AML-193 (cell line): Measurements from ENCODE around the gene TUBB6.

ENCODE experiments used
- DNase-seq, 2 experiments: peaks; one replicate each; lab custom pipeline; 2025; lab: John Stamatoyannopoulos, UW

The TUBB6 gene

DNA sequence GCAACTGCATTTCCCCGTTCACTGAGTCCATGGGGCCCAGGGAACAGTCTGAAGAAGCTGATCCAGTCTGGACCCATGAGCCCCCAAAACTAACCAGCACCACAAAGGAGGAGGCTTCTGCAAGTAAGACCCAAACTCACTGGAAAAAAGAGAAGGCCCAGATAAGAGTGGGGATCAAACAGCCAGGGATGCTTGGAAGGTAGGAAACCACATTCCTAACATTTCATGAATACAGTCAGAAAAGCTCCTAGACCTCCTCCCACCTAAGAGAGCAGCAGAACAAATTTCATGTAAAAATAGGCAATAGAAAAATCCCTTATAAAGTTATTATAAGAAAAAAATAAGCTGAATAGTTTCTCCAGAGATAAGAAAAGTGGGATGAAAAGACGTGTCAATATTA lies 30.3 kb downstream of the TUBB6 start:
- DNase-seq, result no peak

DNA sequence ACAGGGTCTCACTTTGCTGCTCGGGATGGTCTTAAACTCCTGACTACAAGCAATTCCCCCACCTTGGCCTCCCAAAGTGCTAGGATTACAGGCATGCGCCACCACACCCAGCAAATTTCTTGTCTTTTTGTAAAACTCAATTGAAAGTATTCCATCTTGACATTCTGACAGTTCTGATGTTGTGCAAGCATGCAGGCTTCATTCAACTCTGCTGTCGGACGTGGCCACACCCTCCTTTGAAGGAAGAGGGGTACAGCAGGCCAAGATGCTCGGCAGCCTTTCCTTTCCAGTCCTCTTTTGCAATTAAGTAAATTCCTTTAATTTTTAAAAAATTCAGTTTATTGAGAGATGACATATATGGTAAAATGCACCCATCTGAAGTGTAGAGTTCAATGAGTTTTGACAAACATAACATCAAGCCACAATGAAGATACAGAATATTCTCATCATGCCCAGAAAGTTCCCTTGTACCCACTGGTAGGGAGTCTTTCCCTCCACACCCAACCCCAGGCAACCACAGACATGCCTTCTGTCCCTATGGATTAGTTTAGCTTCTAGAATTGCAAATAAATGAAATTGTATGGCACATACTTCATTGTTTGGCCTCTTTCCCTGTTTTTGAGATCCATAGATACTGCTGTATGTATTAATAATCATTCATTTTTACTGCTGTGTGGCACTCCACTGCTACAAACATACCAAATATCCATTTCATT lies 33.1 kb downstream of the TUBB6 start:
- DNase-seq, result no peak

DNA sequence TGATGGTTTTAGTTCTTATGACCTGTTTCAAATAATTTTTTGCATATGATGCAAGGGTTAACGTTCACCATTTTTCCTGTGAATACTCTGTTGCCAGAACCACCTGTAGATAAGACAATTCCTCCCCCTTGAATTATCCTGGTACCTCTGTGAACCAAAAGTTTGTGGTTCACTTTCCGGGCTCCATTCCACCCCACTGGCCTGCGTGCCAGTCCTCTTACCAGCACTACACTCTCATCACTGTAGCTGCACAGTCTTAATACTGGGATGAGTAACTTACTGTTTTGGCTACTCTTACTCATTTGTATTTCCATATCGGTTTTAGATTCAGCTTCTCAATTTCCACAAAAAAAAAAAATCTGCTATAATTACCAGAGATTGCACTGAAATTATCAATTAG lies 34.6 kb downstream of the TUBB6 start:
- DNase-seq, result no peak

DNA sequence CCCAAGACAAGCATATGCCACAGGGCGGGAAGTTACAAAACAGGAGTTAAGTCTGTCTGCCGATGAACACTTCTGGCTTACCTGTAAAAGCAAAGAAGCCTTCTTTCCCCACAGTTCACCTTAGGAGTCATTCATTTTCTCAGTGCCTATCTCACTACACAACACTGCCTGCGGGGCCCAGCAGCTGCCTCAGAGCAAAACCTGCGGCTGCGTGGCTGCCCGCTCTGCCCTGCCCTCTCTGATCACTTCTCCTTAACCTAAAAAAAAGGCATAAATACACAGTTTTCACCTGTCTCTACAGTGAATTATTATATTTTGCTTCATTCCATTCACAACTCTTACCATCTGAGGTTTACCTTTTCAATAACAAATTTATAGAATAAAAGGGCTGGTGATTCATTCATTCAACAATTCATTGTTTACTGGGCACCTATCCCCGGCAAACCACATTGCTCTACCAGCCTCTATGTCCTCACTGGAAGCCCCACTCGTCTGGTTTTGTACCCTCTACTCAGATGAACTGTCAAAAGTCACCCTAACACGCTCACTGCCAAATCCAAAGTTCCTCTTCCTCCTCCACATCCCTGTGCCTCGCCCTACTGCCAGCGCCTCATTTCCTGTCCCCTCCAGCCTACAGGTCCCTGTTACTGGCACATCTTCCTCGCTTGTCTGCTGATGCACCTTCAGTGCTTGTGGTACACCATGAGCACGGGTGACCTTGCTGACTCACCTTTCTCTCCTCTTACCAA lies 37.6 kb downstream of the TUBB6 start:
- DNase-seq, result no peak

GRCh38 chr18:12346240-12346565 lies 38.2 kb downstream of the TUBB6 start:
- DNase-seq, result no peak

GRCh38 chr18:12347895-12348294 lies 39.9 kb downstream of the TUBB6 start:
- no peak for DNase-seq

DNA sequence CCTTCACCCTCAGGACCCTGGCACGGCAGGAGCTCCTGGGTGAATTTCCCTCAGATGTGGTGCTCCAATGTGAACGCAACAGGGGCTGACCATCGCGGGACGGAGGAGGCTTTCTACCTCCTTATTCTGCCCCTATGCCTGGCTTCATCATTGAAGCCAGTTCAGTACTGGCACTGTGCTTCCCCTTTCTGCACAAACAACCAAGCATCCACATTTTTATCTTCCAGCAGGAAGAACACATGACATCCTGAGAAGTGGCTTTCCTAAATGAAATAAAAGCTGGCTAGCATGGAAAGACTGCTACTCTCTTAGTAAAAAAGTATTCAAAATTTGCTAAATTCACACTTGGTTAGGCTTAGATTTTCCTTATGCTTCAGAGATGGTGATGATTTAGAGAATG lies 44.1 kb downstream of the TUBB6 start:
- DNase-seq, result no peak

GRCh38 chr18:12359515-12359927 lies 51.5 kb downstream of the TUBB6 start:
- no peak for DNase-seq

DNA sequence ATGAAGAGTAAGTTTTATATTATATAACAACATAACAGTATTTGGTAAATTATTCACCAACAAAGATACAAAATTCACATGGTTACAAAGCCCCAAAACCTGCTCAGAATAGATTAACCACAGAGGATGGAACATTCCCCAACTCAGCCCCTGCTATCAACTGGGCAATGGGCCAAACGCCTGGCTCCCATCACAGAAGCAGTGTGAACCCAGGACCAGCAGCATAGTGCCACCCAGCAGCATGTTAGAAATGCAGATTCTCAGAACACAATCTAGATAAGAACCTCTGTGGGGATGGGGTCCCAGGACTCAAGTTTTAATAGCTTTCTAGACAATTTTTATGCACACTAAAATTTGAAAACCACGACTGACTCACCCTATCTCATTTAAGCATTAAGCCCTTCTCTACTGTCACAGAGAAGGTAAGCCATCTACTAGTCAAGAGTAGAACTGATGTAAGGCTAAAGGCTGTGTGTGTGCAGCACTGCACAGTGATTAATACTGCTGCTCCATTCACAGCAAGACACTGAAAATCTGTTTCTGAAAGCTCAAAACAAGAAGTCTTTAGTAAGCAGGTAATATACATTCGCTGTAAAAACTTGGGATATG lies 53.8 kb downstream of the TUBB6 start:
- no peak for DNase-seq

DNA sequence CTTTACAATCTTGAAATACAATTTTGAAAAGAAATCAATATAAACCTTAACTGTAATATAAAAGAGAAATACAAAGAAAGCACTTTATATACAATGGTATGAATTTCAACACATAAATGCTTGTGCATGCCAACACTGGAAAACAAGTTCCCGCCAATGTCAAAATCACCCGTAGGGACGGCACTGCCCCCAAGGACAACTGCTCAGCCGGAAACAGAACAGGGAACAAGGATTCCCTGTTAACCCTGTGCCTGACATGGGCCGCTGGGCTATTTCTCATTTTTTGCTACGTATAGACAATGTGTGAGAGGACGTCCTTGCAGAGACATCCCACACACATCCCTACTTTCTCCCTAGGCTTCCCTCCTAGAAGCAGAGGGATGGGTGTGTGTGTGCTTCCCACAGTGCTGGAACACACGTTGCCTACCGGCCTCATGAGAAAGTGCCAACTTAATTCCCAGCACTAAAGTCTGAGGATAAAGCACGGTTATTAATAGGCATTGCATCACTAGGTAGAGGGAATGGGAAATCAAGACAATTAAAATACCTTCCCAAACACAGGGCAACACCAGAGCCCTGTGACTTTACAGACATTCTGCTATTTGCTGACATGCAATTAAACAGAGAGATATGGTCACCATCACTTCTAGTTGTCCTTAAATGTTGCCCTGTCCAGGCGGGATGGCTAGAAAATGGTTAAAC lies 54.6 kb downstream of the TUBB6 start:
- no peak for DNase-seq

DNA sequence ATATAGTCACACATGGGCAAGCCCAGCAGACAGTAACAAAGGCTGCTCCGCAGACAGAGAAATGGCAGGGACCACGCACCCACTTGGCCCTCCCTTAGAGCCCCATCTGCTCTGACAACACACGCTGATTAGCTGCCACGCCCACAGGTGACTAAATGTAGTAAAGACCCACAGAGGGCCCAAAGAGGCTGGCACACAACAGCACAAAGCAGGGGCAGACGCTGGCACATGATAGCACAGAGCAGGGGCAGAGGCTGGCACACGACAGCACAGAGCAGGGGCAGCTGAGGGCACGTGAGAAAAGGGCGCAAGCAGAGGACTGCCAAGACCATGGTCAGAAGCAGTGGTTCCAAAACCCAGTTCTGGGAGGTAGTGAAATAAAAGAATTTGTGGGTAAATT lies 58.3 kb downstream of the TUBB6 start:
- DNase-seq, result no peak

DNA sequence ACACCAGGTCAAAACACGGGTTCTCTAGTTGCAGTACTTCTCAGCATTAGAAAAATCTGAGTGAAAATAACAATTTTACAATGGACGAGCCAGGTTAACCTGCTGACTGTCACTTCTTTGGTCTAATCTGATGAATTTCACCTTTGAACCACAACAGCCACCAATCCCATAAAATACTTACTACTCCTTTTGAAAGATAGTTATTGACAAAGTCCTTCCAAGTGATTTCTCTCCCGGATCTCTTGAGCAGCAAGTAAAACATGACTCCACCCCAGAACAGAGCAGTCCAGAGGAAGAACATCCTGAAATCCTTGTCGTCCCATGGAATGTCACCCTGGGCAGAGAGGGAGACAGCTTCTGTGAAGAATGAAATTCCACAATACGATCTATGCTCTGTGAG lies 58.7 kb downstream of the TUBB6 start:
- DNase-seq, result no peak

- no peak for DNase-seq
These were observed 61.2 kb downstream of the TUBB6 start for GRCh38 chr18:12369211-12369610.

GRCh38 chr18:12371590-12371989 lies 63.5 kb downstream of the TUBB6 start:
- no peak for DNase-seq

DNA sequence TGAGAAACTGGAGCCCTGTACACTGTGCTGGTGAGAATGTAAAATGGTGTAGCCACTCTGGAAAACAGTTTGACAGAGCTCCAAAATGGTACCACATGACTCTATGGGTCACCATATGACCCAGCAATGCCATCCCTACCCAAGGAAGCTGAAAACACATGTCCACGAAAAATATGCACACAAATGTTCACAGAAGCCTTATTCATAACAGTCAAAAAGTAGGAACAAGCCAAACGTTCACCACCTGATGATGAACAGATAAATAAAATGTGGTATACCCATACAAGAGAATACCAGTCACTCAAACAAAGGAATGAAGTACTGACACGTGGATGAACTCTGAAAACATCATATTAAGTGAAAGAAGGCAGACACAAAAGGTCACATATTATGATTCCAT lies 64.4 kb downstream of the TUBB6 start:
- DNase-seq, result no peak

DNA sequence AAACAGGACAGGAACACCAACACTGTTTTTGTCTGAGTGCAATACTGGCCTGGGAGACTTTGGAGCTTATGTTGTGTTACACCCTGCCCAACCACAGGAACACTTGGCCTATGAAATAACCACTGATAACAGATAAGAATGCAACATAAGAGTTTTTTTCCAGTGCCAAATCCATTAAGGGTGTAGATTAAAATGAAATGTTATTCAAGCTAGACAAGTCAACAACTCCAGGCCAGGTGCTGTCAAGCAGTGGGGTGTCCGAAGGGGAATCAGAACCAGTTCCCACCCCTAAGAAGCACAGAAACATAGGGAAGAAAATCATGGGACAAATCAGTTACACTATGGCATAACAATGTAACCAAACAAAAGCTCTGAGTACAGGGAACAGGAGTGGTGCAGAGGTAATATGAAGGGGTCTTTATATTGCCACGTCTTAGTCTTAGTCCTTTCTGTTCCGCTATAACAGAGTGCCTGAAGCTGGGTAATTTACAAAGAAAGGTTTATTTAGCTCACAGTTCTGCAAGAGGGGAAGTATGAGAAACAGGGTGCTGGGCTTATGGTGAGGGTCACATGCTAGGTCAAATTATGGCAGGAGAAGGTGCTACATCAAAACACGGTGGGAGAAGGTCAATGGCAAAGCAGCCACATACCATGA lies 65.2 kb downstream of the TUBB6 start:
- no peak for DNase-seq

DNA sequence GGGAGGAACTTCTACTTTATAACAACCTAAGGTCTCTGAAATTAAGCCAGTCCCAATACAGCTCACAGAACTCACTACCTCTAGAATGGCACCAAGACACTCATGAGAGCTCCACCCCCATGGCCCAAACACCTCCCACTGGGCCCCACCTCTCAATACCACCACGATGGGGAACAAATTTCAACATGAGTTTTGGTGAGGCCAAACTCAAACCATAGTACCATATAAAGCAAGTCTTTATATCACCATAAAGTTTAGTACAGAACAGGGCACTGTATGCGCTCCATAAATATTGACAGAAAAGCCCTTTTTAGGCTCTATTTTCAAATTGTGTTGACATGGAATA lies 65.7 kb downstream of the TUBB6 start:
- no peak for DNase-seq

GRCh38 chr18:12374401-12374800 lies 66.4 kb downstream of the TUBB6 start:
- DNase-seq, result no peak
